Nephron progenitor cell (in vitro differentiated cells): Measurements from ENCODE around the gene FNDC3B.

Experiments used
- DNase-seq: peaks from one replicate; pipeline ENCODE4 v3.0.0; 2021
- H3K27ac Mint-ChIP-seq: 2 replicates; pipeline ENCODE4 v1.8.0; 2021; ENCODE audit warnings: mild to moderate bottlenecking, moderate library complexity, mixed read lengths
- H3K27me3 Mint-ChIP-seq: 2 replicates; pipeline ENCODE4 v1.8.0; 2021; ENCODE audit warnings: mild to moderate bottlenecking, low read depth, mixed read lengths; ENCODE audit not compliant: poor library complexity
- H3K36me3 Mint-ChIP-seq: 2 replicates; pipeline ENCODE4 v1.8.0; 2021; ENCODE audit warnings: low read depth, mixed read lengths
- H3K4me1 Mint-ChIP-seq: 2 replicates; pipeline ENCODE4 v1.8.0; 2021; ENCODE audit warnings: mixed read lengths
- H3K4me3 Mint-ChIP-seq: 2 replicates; pipeline ENCODE4 v1.8.0; 2021; ENCODE audit warnings: mild to moderate bottlenecking, moderate library complexity, mixed read lengths
- H3K9me3 Mint-ChIP-seq: 2 replicates; pipeline ENCODE4 v1.8.0; 2021; ENCODE audit warnings: mild to moderate bottlenecking, moderate library complexity, mixed read lengths
- TF ChIP-seq, protein P1 (sequence below): fragments of 200-600 bp; sonication (generic); IDR thresholded peaks from 2 replicates; pipeline ENCODE4 v1.5.0; 2021; ENCODE audit warnings: antibody characterized with exemption

Gene FNDC3B

GRCh38 chr3:172167892-172168648 lies 128.7 kb downstream of the FNDC3B start:
- no peak for DNase-seq
- Mint-ChIP-seq H3K27ac (peak overlapping the region; percentile 92), H3K4me1 (peaks cover 34% of the 10 kb centered on the region), H3K27me3 (no peaks in the 10 kb centered on the region), H3K36me3 (peaks cover 19% of the 10 kb centered on the region), H3K9me3 (no peaks in the 10 kb centered on the region), H3K4me3 (no peak overlapping the region)
- TF ChIP-seq, protein P1, sequence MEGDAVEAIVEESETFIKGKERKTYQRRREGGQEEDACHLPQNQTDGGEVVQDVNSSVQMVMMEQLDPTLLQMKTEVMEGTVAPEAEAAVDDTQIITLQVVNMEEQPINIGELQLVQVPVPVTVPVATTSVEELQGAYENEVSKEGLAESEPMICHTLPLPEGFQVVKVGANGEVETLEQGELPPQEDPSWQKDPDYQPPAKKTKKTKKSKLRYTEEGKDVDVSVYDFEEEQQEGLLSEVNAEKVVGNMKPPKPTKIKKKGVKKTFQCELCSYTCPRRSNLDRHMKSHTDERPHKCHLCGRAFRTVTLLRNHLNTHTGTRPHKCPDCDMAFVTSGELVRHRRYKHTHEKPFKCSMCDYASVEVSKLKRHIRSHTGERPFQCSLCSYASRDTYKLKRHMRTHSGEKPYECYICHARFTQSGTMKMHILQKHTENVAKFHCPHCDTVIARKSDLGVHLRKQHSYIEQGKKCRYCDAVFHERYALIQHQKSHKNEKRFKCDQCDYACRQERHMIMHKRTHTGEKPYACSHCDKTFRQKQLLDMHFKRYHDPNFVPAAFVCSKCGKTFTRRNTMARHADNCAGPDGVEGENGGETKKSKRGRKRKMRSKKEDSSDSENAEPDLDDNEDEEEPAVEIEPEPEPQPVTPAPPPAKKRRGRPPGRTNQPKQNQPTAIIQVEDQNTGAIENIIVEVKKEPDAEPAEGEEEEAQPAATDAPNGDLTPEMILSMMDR: no peak

GRCh38 chr3:172170073-172170709 lies 130.8 kb downstream of the FNDC3B start:
- H3K27me3 Mint-ChIP-seq: peaks cover 4% of the 10 kb centered on the region

DNA sequence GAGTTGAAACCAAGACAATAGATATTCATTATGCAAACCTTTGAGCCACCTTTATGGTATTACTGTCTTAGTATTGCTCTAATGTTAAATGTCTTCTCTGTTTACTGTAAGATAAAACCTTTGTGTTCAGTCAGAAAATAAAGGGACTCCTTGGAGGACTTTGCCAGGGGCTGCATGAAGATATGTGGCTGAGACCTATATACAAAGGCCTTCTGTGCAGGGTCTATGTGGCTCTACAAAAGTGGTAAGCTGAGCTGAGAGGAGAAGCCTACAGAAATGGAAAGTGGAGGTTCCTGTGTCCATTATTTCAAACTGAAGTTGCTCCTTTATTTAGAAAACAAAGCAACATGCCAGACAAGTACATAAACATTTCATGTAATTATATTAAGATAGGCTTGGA lies 131.5 kb downstream of the FNDC3B start:
- TF ChIP-seq, protein P1: no peak
- DNase-seq: no peak
- no peaks in the 10 kb centered on the region for H3K36me3 Mint-ChIP-seq
- H3K27ac Mint-ChIP-seq: peak overlapping the region; percentile 39
- no peaks in the 10 kb centered on the region for H3K9me3 Mint-ChIP-seq
- H3K27me3 Mint-ChIP-seq: peaks cover 6% of the 10 kb centered on the region
- peaks cover 60% of the 10 kb centered on the region for H3K4me1 Mint-ChIP-seq
- no peak overlapping the region for H3K4me3 Mint-ChIP-seq

More at GRCh38 chr3:172170073-172170709, 130.8 kb downstream of the FNDC3B start:
- H3K27ac Mint-ChIP-seq: peak overlapping the region; percentile 70
- H3K36me3 Mint-ChIP-seq: peaks cover 3% of the 10 kb centered on the region
- H3K4me3 Mint-ChIP-seq: no peak overlapping the region
- no peak for DNase-seq
- H3K9me3 Mint-ChIP-seq: no peaks in the 10 kb centered on the region
- TF ChIP-seq, protein P1: no peak
- H3K4me1 Mint-ChIP-seq: peaks cover 54% of the 10 kb centered on the region

DNA sequence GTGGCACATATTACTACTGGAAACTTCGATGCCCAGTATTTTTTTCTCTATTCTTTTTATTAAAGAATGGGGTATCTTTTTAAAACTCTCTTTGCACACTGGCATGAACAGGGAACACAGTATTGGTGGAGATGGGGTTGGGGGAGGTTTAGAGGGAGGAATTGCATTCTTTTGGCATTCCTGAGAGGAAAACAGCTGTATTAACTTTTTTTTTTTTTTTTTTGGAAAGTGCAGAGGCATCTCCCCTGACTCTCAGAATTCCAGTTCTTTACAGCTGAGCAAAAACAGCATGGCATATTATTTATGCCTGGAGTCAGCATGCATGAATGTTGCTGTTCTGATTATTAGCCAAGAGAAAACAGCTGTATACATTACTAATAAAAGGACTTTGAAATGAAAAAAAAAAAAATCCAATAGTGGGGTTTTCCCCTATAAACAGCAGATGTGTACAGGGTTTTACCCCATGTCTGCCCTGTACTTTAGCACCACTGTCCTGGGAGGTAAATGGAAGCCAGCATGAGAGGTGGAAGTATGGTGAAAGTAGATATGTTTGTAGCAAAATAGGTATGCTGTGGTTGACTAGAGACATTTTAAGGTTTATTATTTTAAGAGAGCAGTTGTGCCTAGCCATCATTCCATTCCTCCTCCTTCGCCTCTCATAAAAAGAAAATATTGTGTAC lies 132.2 kb downstream of the FNDC3B start:
- peaks cover 6% of the 10 kb centered on the region for H3K27me3 Mint-ChIP-seq
- peaks cover 67% of the 10 kb centered on the region for H3K4me1 Mint-ChIP-seq
- TF ChIP-seq, protein P1: no peak
- H3K9me3 Mint-ChIP-seq: no peaks in the 10 kb centered on the region
- DNase-seq: no peak
- H3K36me3 Mint-ChIP-seq: peaks cover 2% of the 10 kb centered on the region
- H3K27ac Mint-ChIP-seq: no peak overlapping the region
- no peak overlapping the region for H3K4me3 Mint-ChIP-seq

GRCh38 chr3:172173316-172174254 lies 134.2 kb downstream of the FNDC3B start:
- TF ChIP-seq, protein P1: no peak
- Mint-ChIP-seq H3K27ac (peak overlapping the region; percentile 77), H3K4me3 (no peak overlapping the region), H3K36me3 (peaks cover 20% of the 10 kb centered on the region), H3K9me3 (no peaks in the 10 kb centered on the region), H3K4me1 (peaks cover 75% of the 10 kb centered on the region), H3K27me3 (peaks cover 6% of the 10 kb centered on the region)
- peak; percentile 15 for DNase-seq
